Hepatocyte (in vitro differentiated cells): ENCODE results near the gene ORM1. TPM values are rescaled to one million over a fixed set of nuclear protein-coding genes. Genes with fewer than 3 reads are reported as not detected.
"Not testable (repeated sequence)": the region's sequence is repeated elsewhere in the genome, so short reads cannot be mapped to it uniquely, and the experiment has no call there.

ENCODE experiments used
- DNase-seq: peaks from one replicate; pipeline ENCODE4 v3.0.0-alpha.2; 2016; ENCODE audit warnings: low spot score
- H2AFZ ChIP-seq: fragments of 200-600 bp; sonication (generic); 2 replicates; pipeline ENCODE4 v1.6.0; 2016; ENCODE audit warnings: antibody characterized with exemption, mild to moderate bottlenecking
- H3K27ac ChIP-seq: fragments of 200-600 bp; sonication (generic); 2 replicates; pipeline ENCODE4 v1.5.1; 2016; ENCODE audit warnings: mild to moderate bottlenecking
- H3K27me3 ChIP-seq: fragments of 200-600 bp; sonication (generic); 2 replicates; pipeline ENCODE4 v1.6.1; 2016
- H3K36me3 ChIP-seq: fragments of 200-600 bp; sonication (generic); replicated peaks from 2 replicates; pipeline ENCODE4 v1.5.1; 2016; ENCODE audit warnings: low read depth; ENCODE audit not compliant: insufficient read depth
- H3K4me1 ChIP-seq: fragments of 200-600 bp; sonication (generic); 2 replicates; pipeline ENCODE4 v1.5.1; 2016; ENCODE audit warnings: mild to moderate bottlenecking, moderate library complexity; ENCODE audit not compliant: insufficient read depth
- H3K4me2 ChIP-seq: fragments of 200-600 bp; sonication (generic); 2 replicates; pipeline ENCODE4 v1.6.0; 2016
- H3K4me3 ChIP-seq: fragments of 200-600 bp; sonication (generic); 2 replicates; pipeline ENCODE4 v1.5.1; 2016; ENCODE audit warnings: mild to moderate bottlenecking
- H3K79me2 ChIP-seq: fragments of 200-600 bp; sonication (generic); 2 replicates; pipeline ENCODE4 v1.6.0; 2017; ENCODE audit warnings: mild to moderate bottlenecking
- H3K9me2 ChIP-seq: fragments of 200-600 bp; sonication (generic); replicated peaks from 2 replicates; pipeline ENCODE4 v1.6.0; 2017; ENCODE audit warnings: mild to moderate bottlenecking; ENCODE audit not compliant: insufficient read depth
- H3K9me3 ChIP-seq: fragments of 200-600 bp; sonication (generic); 2 replicates; pipeline ENCODE4 v1.5.1; 2016; ENCODE audit warnings: low read depth, mild to moderate bottlenecking
- H4K20me1 ChIP-seq: fragments of 200-600 bp; sonication (generic); 2 replicates; pipeline ENCODE4 v1.6.0; 2016; ENCODE audit warnings: mild to moderate bottlenecking; ENCODE audit not compliant: insufficient read depth, poor library complexity, severe bottlenecking
- CTCF ChIP-seq: fragments of 200-600 bp; sonication (generic); IDR thresholded peaks from 2 replicates; pipeline ENCODE4 v1.5.1; 2016; ENCODE audit warnings: antibody characterized with exemption, mild to moderate bottlenecking; ENCODE audit not compliant: poor library complexity
- EZH2 ChIP-seq: fragments of 200-600 bp; sonication (generic); IDR thresholded peaks from 2 replicates; pipeline ENCODE4 v1.6.1; 2016; ENCODE audit warnings: antibody characterized with exemption, mild to moderate bottlenecking, borderline replicate concordance
- EZH2phosphoT487 ChIP-seq: fragments of 200-600 bp; sonication (generic); IDR thresholded peaks from one replicate; pipeline ENCODE4 v1.6.1; 2018; ENCODE audit warnings: antibody characterized with exemption, mild to moderate bottlenecking, low read depth, moderate library complexity; ENCODE audit not compliant: unreplicated experiment, severe bottlenecking
- WGBS: methylation state at CpG from one replicate; pipeline ENCODE4 v1.1.6; 2016; ENCODE audit warnings: low lambda C conversion rate; ENCODE audit errors: missing lambda C conversion rate; 5-methylcytosine and 5-hydroxymethylcytosine counted together
- polyA plus RNA-seq: library from polyadenylated mRNA; unstranded; fragments of >200 nt; fragmentation: Nextera tagmentation; extraction: Ambion mirVana; gene quantifications from 2 replicates; pipeline ENCODE4 v1.2.1, GENCODE V29; 2016
- total RNA-seq: library from RNA; depleted of rRNA; stranded (reverse); fragments of >200 nt; gene quantifications from 2 replicates; pipeline ENCODE4 v1.2.3, GENCODE V29; 2014

The ORM1 gene
- total and polyA plus RNA-seq, 2 experiments from 2014 or later = 472 to 976 TPM

GRCh38 chr9:114327749-114328148 lies 4.9 kb downstream of the ORM1 start:
- H3K4me3 ChIP-seq = no peak overlapping the region

GRCh38 chr9:114328357-114328820 lies 5.5 kb downstream of the ORM1 start:
- Histone ChIP-seq H3K4me2 (peak overlapping the region; percentile 0), H3K27ac (peak overlapping the region; percentile 72), H3K4me1 (peaks cover 19% of the 10 kb centered on the region), H2AFZ (peak overlapping the region; percentile 13)
- H3K27me3 ChIP-seq, H3K9me2 ChIP-seq, H4K20me1 ChIP-seq, H3K79me2 ChIP-seq, H3K4me3 ChIP-seq, H3K9me3 ChIP-seq, H3K36me3 ChIP-seq: not testable (repeated sequence)
- 78% methylated on average over 10 of the region's 10 CpGs for WGBS
- DNase-seq = peak; percentile 64

More at GRCh38 chr9:114327749-114328148, 4.9 kb downstream of the ORM1 start:
- Histone ChIP-seq H3K27ac (peak overlapping the region; percentile 72), H3K36me3 (no peaks in the 10 kb centered on the region), H3K4me1 (peaks cover 19% of the 10 kb centered on the region), H4K20me1 (no peaks in the 10 kb centered on the region), H3K9me2 (no peaks in the 10 kb centered on the region), H3K4me2 (no peak overlapping the region), H3K27me3 (no peaks in the 10 kb centered on the region), H2AFZ (peak overlapping the region; percentile 13), H3K9me3 (no peaks in the 10 kb centered on the region), H3K79me2 (peaks cover 2% of the 10 kb centered on the region)
- 93% methylated on average over 8 of the region's 8 CpGs for WGBS
- peak; percentile 53 for DNase-seq
- no peak for TF ChIP-seq CTCF
- TF ChIP-seq EZH2 = no peak
- no peak for TF ChIP-seq EZH2phosphoT487

- H3K79me2 ChIP-seq, H3K27me3 ChIP-seq, H4K20me1 ChIP-seq, H3K36me3 ChIP-seq, H3K4me3 ChIP-seq, H2AFZ ChIP-seq, H3K9me2 ChIP-seq, H3K9me3 ChIP-seq: not testable (repeated sequence)
- WGBS = 91% methylated on average over 11 of the region's 12 CpGs
- peak; percentile 49 for DNase-seq
- H3K4me2 ChIP-seq = peak overlapping the region; percentile 0
- H3K27ac ChIP-seq = peak overlapping the region; percentile 72
- peaks cover 19% of the 10 kb centered on the region for H3K4me1 ChIP-seq
Measured at GRCh38 chr9:114328937-114329624, 6.2 kb downstream of the ORM1 start.

- not testable (repeated sequence) for H4K20me1 ChIP-seq, H3K9me3 ChIP-seq, H3K27me3 ChIP-seq, H2AFZ ChIP-seq, H3K79me2 ChIP-seq, DNase-seq, H3K4me3 ChIP-seq, H3K9me2 ChIP-seq, H3K36me3 ChIP-seq
- Histone ChIP-seq H3K4me2 (peak within 1 kb of the TSS; percentile 0), H3K4me1 (peaks cover 19% of the 10 kb centered on the region), H3K27ac (peak within 1 kb of the TSS; percentile 72)
- WGBS = no CpG with 5 or more reads among the region's 10 CpGs
Measured at GRCh38 chr9:114329625-114330022, 6.7 kb downstream of the ORM1 start, which contains the start of gene ORM2. ORM2 (plus strand) TSS chr9:114329869; CDS start chr9:114329905, 36 bp downstream.

GRCh38 chr9:114330636-114331035 lies 7.7 kb downstream of the ORM1 start:
- DNase-seq = no peak
- H3K4me3 ChIP-seq = no peak overlapping the region

More at GRCh38 chr9:114330636-114331035, 7.7 kb downstream of the ORM1 start:
- 88% methylated on average over 10 of the region's 10 CpGs for WGBS
- Histone ChIP-seq H3K27me3 (no peaks in the 10 kb centered on the region), H3K4me2 (no peak overlapping the region), H3K79me2 (no peaks in the 10 kb centered on the region), H2AFZ (no peak overlapping the region), H3K9me2 (no peaks in the 10 kb centered on the region), H3K4me1 (peaks cover 19% of the 10 kb centered on the region), H4K20me1 (no peaks in the 10 kb centered on the region), H3K27ac (no peak overlapping the region), H3K9me3 (no peaks in the 10 kb centered on the region), H3K36me3 (no peaks in the 10 kb centered on the region)
- TF ChIP-seq CTCF (no peak), EZH2phosphoT487 (no peak), EZH2 (no peak)
